Glomerular endothelial cell (primary cell): Measurements from ENCODE around the gene NBPF4. TPM values are rescaled to one million over a fixed set of nuclear protein-coding genes. Genes with fewer than 3 reads are reported as not detected.
"Not testable (repeated sequence)": the region's sequence is repeated elsewhere in the genome, so short reads cannot be mapped to it uniquely, and the experiment has no call there.

Experiments
- DNase-seq: peaks from one replicate; pipeline ENCODE4 v3.0.0-alpha.2; 2011; ENCODE audit warnings: low read depth, low spot score; ENCODE audit errors: extremely low read depth
- total RNA-seq: library from RNA; depleted of rRNA; stranded (reverse); fragments of >200 nt; gene quantifications from 2 replicates; pipeline ENCODE4 v1.2.3, GENCODE V29; 2015

The NBPF4 gene
- total RNA-seq = not detected in 2 replicates

GRCh38 chr1:108243976-108244375 is at the start of gene NBPF4:
Gene NBPF4, minus strand, starts transcription at chr1:108244076. Its CDS starts 315 bp downstream, at chr1:108243761.
- DNase-seq = not testable (repeated sequence)

GRCh38 chr1:108282528-108283257 is 38.8 kb upstream of the NBPF4 start:
- not testable (repeated sequence) for DNase-seq

- DNase-seq = not testable (repeated sequence)
These were observed 28.8 kb upstream of the NBPF4 start for GRCh38 chr1:108272485-108273327.

GRCh38 chr1:108267097-108267496 is 23.2 kb upstream of the NBPF4 start:
- not testable (repeated sequence) for DNase-seq

GRCh38 chr1:108261967-108262366 is 18.1 kb upstream of the NBPF4 start:
- not testable (repeated sequence) for DNase-seq

- DNase-seq = not testable (repeated sequence)
These were observed 17.6 kb upstream of the NBPF4 start for GRCh38 chr1:108261519-108261918.

GRCh38 chr1:108260578-108261259 is 16.8 kb upstream of the NBPF4 start:
- DNase-seq = not testable (repeated sequence)

GRCh38 chr1:108255426-108255825 is 11.6 kb upstream of the NBPF4 start:
- DNase-seq = not testable (repeated sequence)

GRCh38 chr1:108239426-108239825 is 4.5 kb downstream of the NBPF4 start:
- DNase-seq = not testable (repeated sequence)

- DNase-seq = not testable (repeated sequence)
These were observed 8.6 kb downstream of the NBPF4 start for GRCh38 chr1:108235308-108235707.

- DNase-seq = not testable (repeated sequence)
These were observed 11.7 kb downstream of the NBPF4 start for GRCh38 chr1:108232183-108232582.

- not testable (repeated sequence) for DNase-seq
These were observed 13.9 kb downstream of the NBPF4 start for GRCh38 chr1:108229976-108230375.

- DNase-seq = not testable (repeated sequence)
These were observed 16.1 kb downstream of the NBPF4 start for GRCh38 chr1:108227772-108228171.

- DNase-seq = not testable (repeated sequence)
These were observed 17.0 kb downstream of the NBPF4 start for GRCh38 chr1:108226855-108227254.

- not testable (repeated sequence) for DNase-seq
These were observed 20.6 kb downstream of the NBPF4 start for GRCh38 chr1:108223226-108223625.

- DNase-seq = not testable (repeated sequence)
These were observed 26.2 kb downstream of the NBPF4 start for GRCh38 chr1:108217515-108218174.

- DNase-seq = not testable (repeated sequence)
These were observed 26.9 kb downstream of the NBPF4 start for GRCh38 chr1:108217007-108217406.

- DNase-seq = not testable (repeated sequence)
These were observed 27.6 kb downstream of the NBPF4 start for GRCh38 chr1:108216028-108216890.
